Activated B cell treated with CpG ODN at 0.5 μM for 24 hours (primary cell): Measurements from ENCODE around the gene CEP43. TPM values are rescaled to one million over a fixed set of nuclear protein-coding genes. Genes with fewer than 3 reads are reported as not detected.
A peak's percentile ranks its signal among the peaks of the same experiment; 100 is the strongest.

Experiments
- ATAC-seq: fragments of 200-7000 bp; cut with Tn5 transposase; one replicate; pipeline ENCODE4 v1.10.0; 2021; ENCODE audit warnings: low read depth, mild to moderate bottlenecking, moderate library complexity
- CTCF ChIA-PET: fragments of 350-600 bp; sonication (Branson Sonifier 250); formaldehyde crosslinking; loops from one replicate; lab custom pipeline; 2021; ENCODE audit warnings: antibody characterized with exemption; lab: Charles Lee
- POLR2A ChIA-PET: fragments of 350-600 bp; sonication (Branson Sonifier 250); formaldehyde crosslinking; loops from one replicate; lab custom pipeline; 2021; ENCODE audit warnings: antibody characterized with exemption; lab: Charles Lee
- DNase-seq: peaks from one replicate; pipeline ENCODE4 v3.0.0; 2022
- H3K27ac Mint-ChIP-seq: one replicate; pipeline ENCODE4 v1.8.0; 2020; ENCODE audit warnings: mixed read lengths
- H3K27me3 Mint-ChIP-seq: one replicate; pipeline ENCODE4 v1.8.0; 2021; ENCODE audit warnings: mixed read lengths
- H3K36me3 Mint-ChIP-seq: one replicate; pipeline ENCODE4 v1.8.0; 2021; ENCODE audit warnings: low read depth, mixed read lengths
- H3K4me1 Mint-ChIP-seq: one replicate; pipeline ENCODE4 v1.8.0; 2021; ENCODE audit warnings: mixed read lengths
- H3K4me3 Mint-ChIP-seq: one replicate; pipeline ENCODE4 v1.8.0; 2020; ENCODE audit warnings: mild to moderate bottlenecking, mixed read lengths
- H3K9me3 Mint-ChIP-seq: one replicate; pipeline ENCODE4 v1.8.0; 2020; ENCODE audit warnings: mixed read lengths
- intact Hi-C: fragments of 100-400 bp; cut with micrococcal nuclease; formaldehyde crosslinking; loops from one replicate; pipeline ENCODE4 v1.15.1; 2024
- total RNA-seq: library from RNA; stranded (reverse); gene quantifications from 2 replicates; pipeline ENCODE4 v1.2.3, GENCODE V29; 2022
- TF ChIP-seq, protein P1 (sequence below): fragments of 200-600 bp; IDR thresholded peaks from one replicate; pipeline ENCODE4 v1.8.0; 2022; ENCODE audit warnings: antibody characterized with exemption, mild to moderate bottlenecking

Gene CEP43
- total RNA-seq, 1 donor from 2014 or later, result 31.0 TPM

DNA sequence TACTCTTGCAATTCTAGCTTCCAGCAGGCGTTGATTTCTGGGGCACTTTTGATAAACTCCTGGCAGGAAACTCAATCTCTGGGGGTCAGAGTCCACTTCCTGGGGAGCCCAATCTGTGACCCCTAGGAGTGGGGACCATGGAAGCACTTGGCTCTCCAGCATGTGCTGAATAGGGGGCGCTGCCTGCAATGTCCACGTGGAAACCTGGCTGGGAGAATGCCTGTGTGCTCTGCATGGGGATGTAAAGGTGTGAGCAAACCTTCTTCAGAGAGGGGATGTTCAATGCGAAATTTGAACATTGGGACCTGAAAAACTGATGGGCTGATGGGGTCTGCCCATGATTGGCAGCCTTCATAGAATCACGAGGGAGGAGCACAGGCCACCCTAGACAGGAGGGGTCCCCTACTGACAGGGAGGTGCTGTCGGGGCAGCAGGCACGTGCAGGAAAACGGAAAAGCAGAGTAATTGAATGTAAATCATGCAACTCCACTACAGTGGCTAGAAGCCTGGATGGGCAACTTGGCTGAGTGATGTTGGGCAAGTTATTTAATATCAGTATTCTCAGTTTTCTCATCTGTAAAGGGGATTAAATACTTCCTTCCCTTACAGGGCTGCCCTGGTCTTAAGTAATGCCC lies 47.8 kb downstream of the CEP43 start:
- peak overlapping the region; percentile 76 for H3K4me3 Mint-ChIP-seq
- no peaks in the 10 kb centered on the region for H3K27me3 Mint-ChIP-seq
- TF ChIP-seq, protein P1, sequence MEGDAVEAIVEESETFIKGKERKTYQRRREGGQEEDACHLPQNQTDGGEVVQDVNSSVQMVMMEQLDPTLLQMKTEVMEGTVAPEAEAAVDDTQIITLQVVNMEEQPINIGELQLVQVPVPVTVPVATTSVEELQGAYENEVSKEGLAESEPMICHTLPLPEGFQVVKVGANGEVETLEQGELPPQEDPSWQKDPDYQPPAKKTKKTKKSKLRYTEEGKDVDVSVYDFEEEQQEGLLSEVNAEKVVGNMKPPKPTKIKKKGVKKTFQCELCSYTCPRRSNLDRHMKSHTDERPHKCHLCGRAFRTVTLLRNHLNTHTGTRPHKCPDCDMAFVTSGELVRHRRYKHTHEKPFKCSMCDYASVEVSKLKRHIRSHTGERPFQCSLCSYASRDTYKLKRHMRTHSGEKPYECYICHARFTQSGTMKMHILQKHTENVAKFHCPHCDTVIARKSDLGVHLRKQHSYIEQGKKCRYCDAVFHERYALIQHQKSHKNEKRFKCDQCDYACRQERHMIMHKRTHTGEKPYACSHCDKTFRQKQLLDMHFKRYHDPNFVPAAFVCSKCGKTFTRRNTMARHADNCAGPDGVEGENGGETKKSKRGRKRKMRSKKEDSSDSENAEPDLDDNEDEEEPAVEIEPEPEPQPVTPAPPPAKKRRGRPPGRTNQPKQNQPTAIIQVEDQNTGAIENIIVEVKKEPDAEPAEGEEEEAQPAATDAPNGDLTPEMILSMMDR, result no peak
- POLR2A ChIA-PET, result interaction anchor here (0.6 to 4.6 kb wide), 17 partner anchors 10 to 845 kb away, joined by 3 to 77 read pairs (median 9); partner anchors contain the start of genes CCR6, CEP43 and RNASET2
- intact Hi-C loops, result loop anchor here (1.0 to 5.0 kb wide), 8 partner anchors 9 to 420 kb away; partner anchors contain the start of genes CEP43, RNASET2 and RPS6KA2
- H3K27ac Mint-ChIP-seq, result peak overlapping the region; percentile 96
- CTCF ChIA-PET, result interaction anchor here (0.7 to 1.9 kb wide), 9 partner anchors 16 to 94 kb away, joined by 3 to 18 read pairs (median 4); partner anchors contain the start of genes CCR6 and CEP43
- ATAC-seq, result peak; percentile 38
- DNase-seq, result no peak
- no peaks in the 10 kb centered on the region for H3K9me3 Mint-ChIP-seq
- peaks cover 5% of the 10 kb centered on the region for H3K36me3 Mint-ChIP-seq
- peaks cover 74% of the 10 kb centered on the region for H3K4me1 Mint-ChIP-seq

DNA sequence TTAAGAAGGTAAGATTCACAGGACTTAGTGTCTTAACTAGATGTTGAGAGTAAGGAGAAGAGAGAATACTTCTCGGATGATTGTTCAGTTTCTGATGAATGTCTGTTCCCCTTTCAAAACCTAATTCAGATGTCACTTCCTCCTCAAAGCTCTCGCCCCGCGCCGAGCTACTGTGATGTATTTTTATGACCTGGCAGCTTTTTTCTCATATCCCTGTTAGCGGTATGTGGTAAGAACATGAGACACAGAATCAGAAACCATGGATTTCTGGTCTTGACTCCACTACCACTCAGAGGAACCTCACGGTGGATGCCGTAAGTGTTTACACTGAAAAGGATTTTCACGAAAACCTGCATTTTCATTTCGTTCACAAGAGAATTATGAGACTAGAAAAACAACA lies 48.4 kb downstream of the CEP43 start:
- Mint-ChIP-seq H3K27me3 (no peaks in the 10 kb centered on the region), H3K36me3 (peaks cover 5% of the 10 kb centered on the region), H3K9me3 (no peaks in the 10 kb centered on the region), H3K27ac (peak overlapping the region; percentile 96), H3K4me3 (peak overlapping the region; percentile 76), H3K4me1 (peaks cover 68% of the 10 kb centered on the region)
- intact Hi-C loops, result loop anchor here (1.0 to 5.0 kb wide), 8 partner anchors 9 to 420 kb away; partner anchors contain the start of genes CEP43, RNASET2 and RPS6KA2
- TF ChIP-seq, protein P1, result no peak
- peak; percentile 85 for ATAC-seq
- DNase-seq, result peak; percentile 36
- CTCF ChIA-PET, result interaction anchor here (0.7 to 1.9 kb wide), 12 partner anchors 17 to 260 kb away, joined by 3 to 18 read pairs (median 4); partner anchors contain the start of gene CCR6
- POLR2A ChIA-PET, result interaction anchor here (0.8 to 4.6 kb wide), 18 partner anchors 9 to 458 kb away, joined by 3 to 77 read pairs (median 7); partner anchors contain the start of genes CCR6, CEP43 and RNASET2

Other genes with a start within 250 kb of the CEP43 start
- gene RNASET2, start 42.8 kb upstream of the CEP43 start, total RNA-seq, result 118 and 135 TPM in 2 replicates
- gene CCR6, start 123.7 kb downstream of the CEP43 start, total RNA-seq, result 26.2 and 28.9 TPM in 2 replicates
- not detected in 2 replicates for gene GPR31, start 158.6 kb downstream of the CEP43 start, total RNA-seq